GM19438 (cell line): Measurements from ENCODE around the gene CCDC187.

Experiments used
- ATAC-seq: cut with Tn5 transposase; IDR thresholded peaks from one replicate; pipeline ENCODE4 v1.9.1; 2021; ENCODE audit warnings: low read depth; ENCODE audit not compliant: unreplicated experiment

The CCDC187 gene

DNA sequence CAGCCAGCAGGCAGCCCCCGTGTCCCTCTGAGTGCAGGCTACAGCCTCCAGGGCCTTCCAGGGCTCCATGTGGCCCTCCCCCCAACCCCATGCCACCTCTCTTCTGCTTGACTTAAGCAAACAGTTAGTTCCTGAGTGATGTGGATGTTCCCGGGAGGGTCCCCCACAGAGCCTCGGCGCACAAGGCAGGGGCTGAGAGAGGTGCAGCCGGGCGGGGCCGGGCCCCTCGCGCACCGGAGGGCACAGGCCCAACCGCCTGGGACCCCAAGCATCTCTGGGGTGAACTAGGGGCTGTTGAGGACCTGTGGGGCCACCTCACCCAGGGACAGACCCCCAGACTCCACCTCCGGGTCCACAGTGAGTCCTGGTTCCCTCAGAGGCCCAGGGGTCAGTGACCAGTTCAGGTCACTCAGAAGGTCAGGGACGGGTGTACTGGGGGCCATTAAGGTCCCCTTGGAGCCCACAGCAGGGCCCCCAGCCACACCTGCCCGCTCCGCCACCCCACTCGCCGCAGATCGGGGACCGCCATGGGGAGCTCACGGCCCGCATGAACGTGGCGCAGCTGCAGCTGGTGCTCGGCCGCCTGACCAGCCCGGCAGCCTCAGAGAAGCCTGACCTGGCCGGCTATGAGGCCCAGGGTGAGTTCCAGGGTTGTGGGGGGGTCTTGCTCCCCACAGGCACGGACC lies 36.6 kb upstream of the CCDC187 start:
- ATAC-seq, result no peak

GRCh38 chr9:136339958-136340310 lies 36.0 kb upstream of the CCDC187 start:
- no peak for ATAC-seq

GRCh38 chr9:136339173-136339957 lies 35.5 kb upstream of the CCDC187 start:
- no peak for ATAC-seq

DNA sequence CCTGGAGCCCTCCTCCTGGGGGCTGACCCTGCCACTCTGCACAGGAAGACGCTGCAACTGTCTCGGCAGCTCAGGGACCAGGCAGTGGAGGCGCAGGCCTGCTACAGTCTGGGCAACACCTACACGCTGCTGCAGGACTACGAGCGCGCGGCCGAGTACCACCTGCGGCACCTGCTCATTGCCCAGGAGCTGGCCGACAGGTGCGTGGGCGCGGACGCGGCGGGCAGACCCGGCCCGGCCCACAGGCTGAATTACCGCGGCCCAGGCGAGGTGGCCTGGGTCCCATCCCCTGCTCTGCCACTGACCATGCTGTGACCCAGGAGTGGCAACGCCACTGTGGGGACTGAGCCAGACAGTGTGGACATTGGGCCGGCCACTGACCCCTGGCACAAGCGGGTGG lies 34.6 kb upstream of the CCDC187 start:
- ATAC-seq, result no peak

DNA sequence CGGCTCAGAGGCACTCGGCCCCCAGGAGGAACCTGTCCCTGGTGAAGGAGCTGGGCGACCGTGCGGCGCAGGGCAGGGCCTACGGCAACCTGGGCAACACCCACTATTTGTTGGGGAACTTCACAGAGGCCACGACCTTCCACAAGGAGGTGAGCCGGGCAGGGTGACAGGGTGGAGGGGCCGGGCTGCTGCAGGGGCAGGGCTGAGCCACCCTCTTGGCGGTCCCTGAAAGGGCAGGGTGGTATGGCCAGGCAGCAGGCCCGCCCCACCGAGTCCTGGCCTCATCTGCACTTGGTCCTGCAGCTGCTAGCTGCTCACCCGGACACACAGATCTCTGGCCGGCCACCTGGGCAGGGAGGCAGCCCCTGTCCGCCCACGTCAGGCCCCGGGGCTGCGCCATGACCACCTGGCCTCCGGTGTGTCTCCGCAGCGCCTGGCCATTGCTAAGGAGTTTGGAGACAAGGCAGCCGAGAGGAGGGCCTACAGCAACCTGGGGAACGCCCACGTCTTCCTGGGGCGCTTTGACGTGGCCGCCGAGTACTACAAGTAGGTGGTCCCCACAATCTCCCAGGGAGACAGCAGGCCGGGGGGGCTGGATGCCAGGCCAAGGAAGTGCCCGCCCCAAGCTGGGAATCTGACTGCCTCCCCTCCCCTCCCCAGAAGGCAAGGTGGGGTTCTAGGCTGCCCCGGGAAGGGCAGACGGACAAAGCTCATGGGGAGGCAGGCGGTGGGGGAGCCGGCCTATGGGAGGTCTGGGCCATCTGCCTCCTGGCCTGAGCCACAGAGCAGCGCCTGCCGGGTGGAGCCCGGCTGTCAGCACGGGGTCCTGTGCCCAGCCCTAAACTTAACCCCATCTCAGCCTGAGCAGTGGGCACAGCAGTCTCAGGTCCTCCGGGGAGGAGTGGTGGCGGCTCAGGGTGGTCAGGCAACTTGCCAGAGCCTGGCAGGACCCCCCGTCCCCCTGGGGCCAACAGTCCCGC lies 33.8 kb upstream of the CCDC187 start:
- no peak for ATAC-seq

DNA sequence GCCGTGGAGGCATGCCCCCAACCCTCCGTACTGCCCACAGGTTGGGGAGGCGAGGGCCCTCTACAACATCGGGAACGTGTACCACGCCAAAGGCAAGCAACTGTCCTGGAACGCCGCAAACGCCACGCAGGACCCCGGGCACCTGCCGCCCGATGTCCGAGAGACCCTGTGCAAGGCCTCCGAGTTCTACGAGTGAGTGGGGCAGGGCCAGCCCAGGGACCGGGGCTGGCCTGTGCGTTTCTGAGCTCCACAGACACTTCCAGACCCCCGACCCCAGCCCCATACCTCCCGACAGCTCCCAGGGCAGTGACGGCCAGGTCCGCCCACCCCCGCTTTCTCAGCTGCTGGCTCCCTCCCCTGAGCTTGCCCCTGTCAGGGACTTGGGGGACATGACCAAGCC lies 33.0 kb upstream of the CCDC187 start:
- no peak for ATAC-seq

DNA sequence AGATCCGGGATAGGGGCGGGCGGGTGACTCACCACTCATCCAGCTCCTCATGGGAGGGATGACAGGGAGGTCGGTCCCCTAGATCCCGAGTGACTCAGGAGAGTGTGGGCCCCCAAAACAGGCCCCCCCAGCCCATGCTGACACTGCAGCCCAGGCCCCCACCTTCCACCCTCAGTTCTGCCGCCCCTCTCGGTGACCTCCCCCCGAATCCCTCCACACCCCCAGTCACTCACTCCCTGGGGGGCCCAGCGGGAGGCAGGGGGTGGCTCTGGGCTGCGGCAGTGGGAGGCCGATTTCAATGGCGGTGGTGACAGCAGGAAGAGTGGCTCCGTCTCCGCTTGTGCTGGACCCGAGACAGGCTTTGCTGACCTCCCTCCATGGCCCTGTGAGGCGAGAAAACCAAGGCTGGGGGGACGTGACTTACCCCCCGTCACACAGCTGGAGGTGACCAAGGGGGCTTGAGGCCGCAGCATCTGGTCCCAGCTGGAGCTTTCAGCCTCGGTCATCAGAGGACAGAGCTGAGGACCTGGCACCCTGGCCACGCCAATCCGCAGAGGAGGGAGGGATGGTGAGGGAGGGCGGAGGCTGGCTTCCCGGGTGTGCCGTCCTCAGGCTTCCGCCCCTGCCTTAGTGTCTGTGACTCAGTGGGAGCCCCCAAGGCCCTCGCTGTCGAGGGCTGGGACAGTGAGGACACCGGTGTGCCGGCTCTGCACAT lies 32.4 kb upstream of the CCDC187 start:
- no peak for ATAC-seq

GRCh38 chr9:136335296-136336155 lies 31.6 kb upstream of the CCDC187 start:
- no peak for ATAC-seq

GRCh38 chr9:136334541-136334940 lies 30.6 kb upstream of the CCDC187 start:
- ATAC-seq, result no peak

DNA sequence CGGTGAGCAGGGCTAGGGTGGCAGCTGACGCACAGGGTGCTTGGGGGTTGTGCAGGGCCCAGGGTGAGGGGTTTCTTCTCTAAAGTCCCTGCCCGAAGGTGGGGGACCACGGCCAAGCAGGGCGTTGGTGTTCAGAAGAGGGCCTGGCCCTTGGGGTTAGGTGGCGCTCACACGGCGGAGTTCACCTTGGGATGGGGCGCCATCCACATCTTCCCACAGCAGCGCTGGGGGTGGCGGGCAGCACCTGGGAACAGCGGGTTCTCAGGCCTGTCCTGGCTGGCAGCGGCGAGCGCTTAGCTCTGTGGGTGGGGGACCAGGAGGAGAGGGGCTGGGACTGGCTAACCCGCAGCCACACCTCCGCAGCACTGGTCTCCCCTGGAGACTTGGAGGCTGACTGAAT lies 29.6 kb upstream of the CCDC187 start:
- no peak for ATAC-seq

DNA sequence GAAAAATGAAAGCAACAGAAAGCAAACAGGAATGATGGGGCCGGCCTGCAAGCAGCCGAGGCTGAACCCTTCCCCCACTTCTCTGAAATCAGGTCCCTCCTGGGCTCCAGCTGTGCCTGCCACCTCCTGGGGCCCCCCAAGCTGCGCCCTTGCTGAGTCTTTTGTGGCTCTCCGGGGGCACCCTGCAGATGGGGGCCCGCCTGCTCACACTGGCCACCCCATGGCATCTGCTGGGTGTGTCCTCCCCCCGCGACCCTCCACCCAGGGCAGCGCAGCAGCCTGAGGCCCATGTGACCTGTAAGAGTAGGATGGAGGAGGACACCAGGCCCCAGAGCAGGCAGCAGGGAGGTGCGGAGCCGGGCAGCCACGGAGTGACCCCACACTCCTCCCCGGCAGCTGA lies 29.2 kb upstream of the CCDC187 start:
- no peak for ATAC-seq

DNA sequence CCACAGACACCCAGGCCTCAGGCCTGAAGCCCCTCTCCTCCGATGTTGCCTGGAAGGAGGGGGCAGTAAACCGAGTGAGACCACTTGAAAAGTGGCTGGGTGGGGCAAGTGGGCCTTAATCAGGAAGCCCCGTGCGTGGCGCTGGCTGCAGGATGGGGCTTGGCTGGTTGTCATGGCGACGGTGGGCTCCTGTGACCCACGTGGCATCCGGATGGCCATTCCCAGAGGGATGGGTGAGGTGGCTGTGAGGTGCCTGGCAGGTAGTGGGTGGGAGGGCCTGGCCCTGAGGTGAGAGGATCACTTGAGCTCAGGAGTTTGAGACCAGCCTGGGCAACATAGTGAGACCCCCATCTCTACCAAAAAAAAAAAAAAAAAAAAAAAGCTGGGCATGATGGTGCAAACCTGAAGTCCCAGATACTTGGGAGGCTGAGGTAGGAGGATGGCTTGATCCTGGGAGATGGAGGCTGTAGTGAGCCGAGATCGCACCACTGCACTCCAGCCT lies 28.6 kb upstream of the CCDC187 start:
- no peak for ATAC-seq

- no peak for ATAC-seq
Measured at GRCh38 chr9:136331556-136332481, 27.9 kb upstream of the CCDC187 start.

DNA sequence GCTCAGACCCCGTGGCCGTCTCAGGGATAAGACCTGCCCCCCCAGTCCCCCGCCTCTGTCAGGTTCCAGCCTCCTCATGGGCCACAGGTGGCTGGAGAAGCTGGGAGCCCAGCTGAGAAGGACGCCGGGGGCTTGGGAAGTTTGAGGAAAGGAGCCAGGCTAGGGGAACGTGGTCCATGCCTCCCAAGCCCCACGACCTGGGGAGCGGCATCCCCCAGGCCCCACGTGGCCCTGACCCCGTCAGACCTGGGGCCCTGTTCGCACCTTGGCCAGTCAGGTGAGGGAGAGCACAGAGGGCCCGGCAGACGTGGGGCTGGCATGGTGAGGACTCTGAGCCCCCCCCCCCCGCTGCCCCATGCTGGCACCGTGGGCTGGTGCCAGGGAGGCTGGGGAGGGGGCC lies 27.1 kb upstream of the CCDC187 start:
- ATAC-seq, result no peak

GRCh38 chr9:136330406-136330990 lies 26.6 kb upstream of the CCDC187 start:
- ATAC-seq, result no peak

DNA sequence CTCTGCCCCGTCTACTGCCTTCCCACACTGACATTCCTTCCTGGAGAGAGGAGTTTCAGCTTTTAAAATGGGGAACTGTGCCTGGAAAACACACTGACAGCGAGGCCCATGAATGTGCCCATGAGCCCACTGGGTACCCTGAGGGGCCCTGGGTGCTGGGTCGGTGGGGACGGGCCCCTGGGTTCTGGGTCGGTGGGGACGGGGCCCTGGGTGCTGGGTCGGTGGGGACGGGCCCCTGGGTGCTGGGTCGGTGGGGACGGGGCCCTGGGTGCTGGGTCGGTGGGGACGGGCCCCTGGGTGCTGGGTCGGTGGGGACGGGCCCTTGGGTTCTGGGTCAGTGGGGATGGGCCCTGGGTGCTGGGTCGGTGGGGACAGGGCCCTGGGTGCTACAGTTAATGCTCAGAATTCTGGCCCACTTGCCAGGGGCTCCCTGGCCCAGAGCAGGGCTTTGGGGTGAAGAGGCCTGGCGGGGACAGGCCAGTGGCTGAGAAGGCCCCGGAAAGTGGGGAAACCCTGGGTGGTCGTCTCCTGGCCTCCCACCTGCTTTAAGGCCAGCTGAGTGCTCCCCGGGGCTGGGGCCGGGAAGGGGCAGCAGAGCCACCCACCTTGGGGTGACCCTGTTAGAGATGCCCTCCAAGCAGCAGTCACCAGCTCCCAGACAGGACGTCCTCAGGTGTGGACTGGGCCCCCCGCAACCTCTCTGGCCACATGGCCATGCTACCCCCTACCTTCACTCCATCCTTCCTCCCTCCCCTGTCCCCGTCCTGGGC lies 25.9 kb upstream of the CCDC187 start:
- ATAC-seq, result no peak

DNA sequence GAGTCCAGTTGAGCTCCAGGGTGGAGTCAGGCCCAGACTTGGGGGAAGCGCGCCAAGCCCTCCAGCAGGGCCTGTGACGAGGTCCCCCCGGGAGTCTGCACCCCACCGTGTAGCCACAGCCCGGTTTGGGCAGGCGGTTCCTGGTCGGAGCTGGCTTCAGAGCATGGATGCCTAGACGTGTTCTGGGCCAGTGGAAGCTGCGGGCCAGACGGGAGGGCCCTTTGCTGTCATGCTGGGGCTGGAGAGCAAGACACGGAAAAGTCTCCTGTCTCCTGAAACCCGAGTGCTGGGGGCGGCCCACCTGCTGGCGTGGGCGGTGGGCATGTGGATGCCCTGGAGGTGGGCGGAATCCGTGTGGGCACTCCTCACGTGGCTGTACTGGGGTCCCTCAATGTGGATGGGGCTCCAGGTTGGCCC lies 25.3 kb upstream of the CCDC187 start:
- no peak for ATAC-seq
